H9 (cell line): ENCODE data around the gene TUBGCP6. TPM values are rescaled to one million over a fixed set of nuclear protein-coding genes. Genes with fewer than 3 reads are reported as not detected.

Source experiments
- DNase-seq: peaks from one replicate; pipeline ENCODE4 v3.0.0-alpha.2; 2017
- H2AFZ ChIP-seq: one replicate; pipeline ENCODE4 v1.6.1; 2013; ENCODE audit warnings: mild to moderate bottlenecking, low read length, control low read depth, moderate library complexity
- H2AK5ac ChIP-seq: 2 replicates; pipeline ENCODE4 v1.6.1; 2013; ENCODE audit warnings: low read length, control low read depth, mixed read lengths; ENCODE audit not compliant: insufficient read length
- H2BK120ac ChIP-seq: one replicate; pipeline ENCODE4 v1.6.1; 2013; ENCODE audit warnings: low read depth, mild to moderate bottlenecking, low read length, control low read depth, inconsistent platforms; ENCODE audit not compliant: poor library complexity, severe bottlenecking
- H2BK12ac ChIP-seq: 2 replicates; pipeline ENCODE4 v1.6.1; 2013; ENCODE audit warnings: low read length, control low read depth, mixed read lengths, low read depth; ENCODE audit not compliant: insufficient read length
- H2BK15ac ChIP-seq: 2 replicates; pipeline ENCODE4 v1.6.1; 2013; ENCODE audit warnings: low read depth, low read length, control low read depth
- H2BK20ac ChIP-seq: one replicate; pipeline ENCODE4 v1.6.1; 2013; ENCODE audit warnings: low read depth, mild to moderate bottlenecking, low read length, control low read depth, inconsistent platforms; ENCODE audit not compliant: poor library complexity, severe bottlenecking
- H2BK5ac ChIP-seq: 2 replicates; pipeline ENCODE4 v1.6.1; 2013; ENCODE audit warnings: low read length, control low read depth, mixed read lengths; ENCODE audit not compliant: insufficient read length
- H3K14ac ChIP-seq: 2 replicates; pipeline ENCODE4 v1.6.1; 2013; ENCODE audit warnings: low read length, control low read depth; ENCODE audit not compliant: insufficient read depth
- H3K18ac ChIP-seq: 2 replicates; pipeline ENCODE4 v1.6.1; 2013; ENCODE audit warnings: low read depth, mild to moderate bottlenecking, mixed read lengths, low read length, control low read depth; ENCODE audit not compliant: insufficient read length
- H3K23ac ChIP-seq: 2 replicates; pipeline ENCODE4 v1.6.1; 2013; ENCODE audit warnings: low read length, control low read depth, mixed read lengths, low read depth; ENCODE audit not compliant: insufficient read length
- H3K23me2 ChIP-seq: 2 replicates; pipeline ENCODE4 v1.6.1; 2013; ENCODE audit warnings: low read depth, mild to moderate bottlenecking, mixed read lengths, low read length, control low read depth; ENCODE audit not compliant: insufficient read length, poor library complexity, severe bottlenecking
- H3K27ac ChIP-seq: 2 replicates; pipeline ENCODE4 v1.5.1; 2013; ENCODE audit warnings: low read length, control low read depth, mixed read lengths, low read depth; ENCODE audit not compliant: insufficient read length
- H3K27me3 ChIP-seq: 2 replicates; pipeline ENCODE4 v1.6.1; 2013; ENCODE audit warnings: low read length, control low read depth, inconsistent platforms; ENCODE audit not compliant: insufficient read depth
- H3K4ac ChIP-seq: 2 replicates; pipeline ENCODE4 v1.6.1; 2013; ENCODE audit warnings: low read depth, mild to moderate bottlenecking, control low read depth, inconsistent platforms, low read length, moderate library complexity
- H3K4me1 ChIP-seq: 2 replicates; pipeline ENCODE4 v1.6.1; 2013; ENCODE audit warnings: low read length, control low read depth, inconsistent platforms; ENCODE audit not compliant: insufficient read depth
- H3K4me2 ChIP-seq: 2 replicates; pipeline ENCODE4 v1.6.1; 2013; ENCODE audit warnings: low read length, control low read depth, mixed read lengths; ENCODE audit not compliant: insufficient read length, insufficient read depth
- H3K56ac ChIP-seq: 2 replicates; pipeline ENCODE4 v1.6.1; 2013; ENCODE audit warnings: low read depth, mild to moderate bottlenecking, mixed read lengths, low read length, control low read depth; ENCODE audit not compliant: insufficient read length
- H3K79me1 ChIP-seq: 2 replicates; pipeline ENCODE4 v1.6.1; 2013; ENCODE audit warnings: low read depth, mild to moderate bottlenecking, moderate library complexity, low read length, control low read depth, inconsistent platforms; ENCODE audit not compliant: insufficient read depth, poor library complexity, severe bottlenecking
- H3K79me2 ChIP-seq: 2 replicates; pipeline ENCODE4 v1.6.1; 2013; ENCODE audit warnings: low read length, control low read depth, inconsistent platforms; ENCODE audit not compliant: insufficient read depth
- H3K9ac ChIP-seq: 2 replicates; pipeline ENCODE4 v1.6.1; 2013; ENCODE audit warnings: low read length, control low read depth, mixed read lengths; ENCODE audit not compliant: insufficient read length; ENCODE audit errors: extremely low read depth
- H3K9me3 ChIP-seq: one replicate; pipeline ENCODE4 v1.6.1; 2013; ENCODE audit warnings: low read depth, low read length, inconsistent platforms; ENCODE audit not compliant: control insufficient read depth
- H3T11ph ChIP-seq: one replicate; pipeline ENCODE4 v1.6.1; 2013; ENCODE audit warnings: mild to moderate bottlenecking, low read length, control low read depth, inconsistent platforms
- H4K20me1 ChIP-seq: one replicate; pipeline ENCODE4 v1.6.1; 2013; ENCODE audit not compliant: control insufficient read depth, insufficient read length, insufficient read depth
- H4K5ac ChIP-seq: 2 replicates; pipeline ENCODE4 v1.6.1; 2013; ENCODE audit warnings: low read depth, mild to moderate bottlenecking, mixed read lengths, low read length, control low read depth; ENCODE audit not compliant: insufficient read length
- H4K8ac ChIP-seq: replicated peaks from 2 replicates; pipeline ENCODE4 v1.6.1; 2013; ENCODE audit warnings: low read length, control low read depth, mixed read lengths, low read depth; ENCODE audit not compliant: insufficient read length
- H4K91ac ChIP-seq: 2 replicates; pipeline ENCODE4 v1.6.1; 2013; ENCODE audit warnings: low read depth, mild to moderate bottlenecking, moderate library complexity, mixed read lengths, low read length, control low read depth; ENCODE audit not compliant: insufficient read length
- H3K27ac Mint-ChIP-seq, 3 experiments: 2 replicates in 2 of 3; 3 replicates in 1 of 3; pipeline ENCODE4 v1.8.0; 2020 to 2021; ENCODE audit warnings: mixed read lengths in 3 of 3, mild to moderate bottlenecking in 1 of 3, moderate library complexity in 1 of 3
- H3K27me3 Mint-ChIP-seq: 2 replicates; pipeline ENCODE4 v1.8.0; 2021; ENCODE audit warnings: low read depth, mild to moderate bottlenecking, moderate library complexity, mixed read lengths
- H3K36me3 Mint-ChIP-seq, 3 experiments: 2 replicates in 2 of 3; 3 replicates in 1 of 3; pipeline ENCODE4 v1.8.0; 2020 to 2021; ENCODE audit warnings: low read depth in 3 of 3, mixed read lengths in 3 of 3; ENCODE audit not compliant: insufficient read depth in 1 of 3
- H3K4me1 Mint-ChIP-seq, 2 experiments: 2 replicates each; pipeline ENCODE4 v1.8.0; 2020; ENCODE audit warnings: mixed read lengths in 2 of 2
- H3K4me3 Mint-ChIP-seq, 2 experiments: 2 replicates in 1 of 2; 3 replicates in 1 of 2; pipeline ENCODE4 v1.8.0; 2020 to 2021; ENCODE audit warnings: mild to moderate bottlenecking in 2 of 2, mixed read lengths in 2 of 2, moderate library complexity in 1 of 2
- H3K9me3 Mint-ChIP-seq, 2 experiments: 2 replicates in 1 of 2; 3 replicates in 1 of 2; pipeline ENCODE4 v1.8.0; 2020; ENCODE audit warnings: mild to moderate bottlenecking in 2 of 2, mixed read lengths in 2 of 2, moderate library complexity in 1 of 2
- WGBS: extraction: QIAGEN DNeasy Blood & Tissue Kit; methylation state at CpG from one replicate; pipeline ENCODE4 v1.1.7; 2013; ENCODE audit warnings: missing lambda C conversion rate, low lambda C conversion rate, mixed read lengths; ENCODE audit not compliant: insufficient read length; ENCODE audit errors: extremely low coverage; 5-methylcytosine and 5-hydroxymethylcytosine counted together
- total RNA-seq: library from RNA; stranded (reverse); gene quantifications from 2 replicates; pipeline ENCODE4 v1.2.1, GENCODE V29; 2021
- TF ChIP-seq, protein P1 (sequence below): fragments of 200-600 bp; sonication (generic); conservative IDR thresholded peaks from 3 replicates; pipeline ENCODE4 v1.8.0; 2021; ENCODE audit warnings: antibody characterized with exemption, mild to moderate bottlenecking

The TUBGCP6 gene
- total RNA-seq, 1 experiment from 2014 or later = 29.0 TPM

DNA sequence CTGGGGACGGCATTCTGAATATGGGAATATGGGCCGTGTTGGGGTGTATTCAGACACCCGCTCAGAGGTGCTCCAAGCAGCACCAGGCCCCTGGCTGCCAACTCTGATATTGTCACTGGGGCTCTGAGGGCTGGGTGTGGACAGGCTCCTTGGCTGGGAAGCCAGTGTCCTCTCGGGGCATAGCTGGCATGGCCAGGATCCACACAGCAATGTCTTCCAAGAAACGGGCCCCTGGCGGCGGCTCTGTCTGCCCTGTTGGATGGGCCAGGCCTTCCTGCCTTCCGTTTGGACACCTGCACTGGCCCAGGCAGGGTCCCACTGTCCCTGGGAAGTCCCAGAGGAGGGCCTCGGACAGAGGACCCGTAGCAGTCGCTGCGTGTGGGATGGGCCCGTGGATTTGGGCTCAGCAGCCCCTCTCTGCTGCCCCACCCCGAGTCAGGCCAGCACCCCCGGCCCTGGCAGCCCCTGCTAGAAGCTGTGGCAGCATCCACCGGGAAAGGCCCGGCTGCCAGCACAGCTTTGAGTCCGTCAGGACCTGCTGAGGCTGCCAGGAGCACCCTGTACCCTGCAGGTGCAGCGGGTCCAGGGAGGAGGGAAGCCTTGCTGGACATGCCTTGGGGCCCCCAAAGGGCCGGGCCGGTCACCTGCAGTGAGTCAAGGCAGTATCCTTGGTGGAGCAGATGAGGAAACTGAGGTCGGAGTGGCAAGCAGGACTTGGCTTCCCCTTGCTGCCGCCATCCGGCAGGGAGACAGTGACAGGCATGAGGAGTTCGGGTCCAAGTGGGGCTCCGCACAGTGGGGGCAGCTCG is 70.2 kb downstream of the TUBGCP6 start:
- no peak overlapping the region for H3K18ac ChIP-seq
- no peak for DNase-seq
- H4K20me1 ChIP-seq = no peaks in the 10 kb centered on the region
- no peak overlapping the region for H3K9ac ChIP-seq
- no peak overlapping the region for H2BK12ac ChIP-seq
- Mint-ChIP-seq H3K4me3 (no peak overlapping the region), H3K27ac (no peak overlapping the region), H3K27me3 (peaks cover 15% of the 10 kb centered on the region), H3K36me3 (peaks cover 0 to 10% (median 4%) of the 10 kb centered on the region in 3 experiments; a peak in 4 of 7 replicates), H3K9me3 (no peaks in the 10 kb centered on the region; a peak in 2 of 5 replicates), H3K4me1 (peaks cover 4 to 5% of the 10 kb centered on the region in 2 experiments)
- no peak overlapping the region for H2BK5ac ChIP-seq
- H3K27me3 ChIP-seq = no peaks in the 10 kb centered on the region; the same call in 1 of the 2 replicates
- WGBS = no CpG with 5 or more reads among the region's 27 CpGs
- H3K4me1 ChIP-seq = no peaks in the 10 kb centered on the region
- peaks cover 5% of the 10 kb centered on the region for H3K23me2 ChIP-seq
- no peaks in the 10 kb centered on the region for H3K9me3 ChIP-seq
- H3K79me2 ChIP-seq = no peaks in the 10 kb centered on the region
- TF ChIP-seq, protein P1, sequence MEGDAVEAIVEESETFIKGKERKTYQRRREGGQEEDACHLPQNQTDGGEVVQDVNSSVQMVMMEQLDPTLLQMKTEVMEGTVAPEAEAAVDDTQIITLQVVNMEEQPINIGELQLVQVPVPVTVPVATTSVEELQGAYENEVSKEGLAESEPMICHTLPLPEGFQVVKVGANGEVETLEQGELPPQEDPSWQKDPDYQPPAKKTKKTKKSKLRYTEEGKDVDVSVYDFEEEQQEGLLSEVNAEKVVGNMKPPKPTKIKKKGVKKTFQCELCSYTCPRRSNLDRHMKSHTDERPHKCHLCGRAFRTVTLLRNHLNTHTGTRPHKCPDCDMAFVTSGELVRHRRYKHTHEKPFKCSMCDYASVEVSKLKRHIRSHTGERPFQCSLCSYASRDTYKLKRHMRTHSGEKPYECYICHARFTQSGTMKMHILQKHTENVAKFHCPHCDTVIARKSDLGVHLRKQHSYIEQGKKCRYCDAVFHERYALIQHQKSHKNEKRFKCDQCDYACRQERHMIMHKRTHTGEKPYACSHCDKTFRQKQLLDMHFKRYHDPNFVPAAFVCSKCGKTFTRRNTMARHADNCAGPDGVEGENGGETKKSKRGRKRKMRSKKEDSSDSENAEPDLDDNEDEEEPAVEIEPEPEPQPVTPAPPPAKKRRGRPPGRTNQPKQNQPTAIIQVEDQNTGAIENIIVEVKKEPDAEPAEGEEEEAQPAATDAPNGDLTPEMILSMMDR = no peak
- no peak overlapping the region for H3K27ac ChIP-seq
- H3K14ac ChIP-seq = no peak overlapping the region
- no peak overlapping the region for H2BK20ac ChIP-seq
- no peak overlapping the region for H3T11ph ChIP-seq
- H3K79me1 ChIP-seq = no peaks in the 10 kb centered on the region
- no peak overlapping the region for H4K8ac ChIP-seq
- no peak overlapping the region for H3K56ac ChIP-seq
- H2BK120ac ChIP-seq = no peak overlapping the region
- H2BK15ac ChIP-seq = no peak overlapping the region
- no peak overlapping the region for H2AFZ ChIP-seq
- H3K23ac ChIP-seq = no peak overlapping the region
- no peak overlapping the region for H4K5ac ChIP-seq
- H3K4me2 ChIP-seq = no peak overlapping the region
- H4K91ac ChIP-seq = no peak overlapping the region
- no peak overlapping the region for H3K4ac ChIP-seq
- no peak overlapping the region for H2AK5ac ChIP-seq
